ENCODE results near the gene CACNG4.

CACNG4 gene

GRCh38 chr17:67058036-67058435, 93.5 kb downstream of the CACNG4 start:
- no peaks in the 10 kb centered on the region for H3K9me2 ChIP-seq (replicated peaks; ENCODE audit: low read depth, low read length)
- no peak overlapping the region for H3K4me2 ChIP-seq (ENCODE audit: low read depth, low read length, poor library complexity, severe bottlenecking)
- no peaks in the 10 kb centered on the region for H3K27me3 ChIP-seq (ENCODE audit: insufficient read depth, low read length, poor library complexity, severe bottlenecking)
- H3K4me3 ChIP-seq (ENCODE audit: low read length, poor library complexity, severe bottlenecking): no peak overlapping the region
- H3K9me3 ChIP-seq (ENCODE audit: insufficient read depth, low read depth, low read length): no peaks in the 10 kb centered on the region
- H3K4me1 ChIP-seq (ENCODE audit: insufficient read depth, low read length, poor library complexity, severe bottlenecking): no peaks in the 10 kb centered on the region
- H3K9ac ChIP-seq (ENCODE audit: low read depth, low read length, poor library complexity, severe bottlenecking): no peak overlapping the region
- no peaks in the 10 kb centered on the region for H3F3A ChIP-seq (ENCODE audit: low read depth)
- H3K36me3 ChIP-seq (ENCODE audit: insufficient read depth, low read length): no peaks in the 10 kb centered on the region
- no peaks in the 10 kb centered on the region for H4K20me1 ChIP-seq (ENCODE audit: insufficient read depth, low read length, poor library complexity, severe bottlenecking)
- no peak overlapping the region for H2AFZ ChIP-seq (ENCODE audit: low read length)
- no peaks in the 10 kb centered on the region for H3K79me2 ChIP-seq (ENCODE audit: insufficient read depth, low read length)
- TF ChIP-seq EZH2phosphoT487 (IDR thresholded peaks at IDR 0.05; ENCODE audit: borderline replicate concordance): no peak
- TF ChIP-seq, protein P1, sequence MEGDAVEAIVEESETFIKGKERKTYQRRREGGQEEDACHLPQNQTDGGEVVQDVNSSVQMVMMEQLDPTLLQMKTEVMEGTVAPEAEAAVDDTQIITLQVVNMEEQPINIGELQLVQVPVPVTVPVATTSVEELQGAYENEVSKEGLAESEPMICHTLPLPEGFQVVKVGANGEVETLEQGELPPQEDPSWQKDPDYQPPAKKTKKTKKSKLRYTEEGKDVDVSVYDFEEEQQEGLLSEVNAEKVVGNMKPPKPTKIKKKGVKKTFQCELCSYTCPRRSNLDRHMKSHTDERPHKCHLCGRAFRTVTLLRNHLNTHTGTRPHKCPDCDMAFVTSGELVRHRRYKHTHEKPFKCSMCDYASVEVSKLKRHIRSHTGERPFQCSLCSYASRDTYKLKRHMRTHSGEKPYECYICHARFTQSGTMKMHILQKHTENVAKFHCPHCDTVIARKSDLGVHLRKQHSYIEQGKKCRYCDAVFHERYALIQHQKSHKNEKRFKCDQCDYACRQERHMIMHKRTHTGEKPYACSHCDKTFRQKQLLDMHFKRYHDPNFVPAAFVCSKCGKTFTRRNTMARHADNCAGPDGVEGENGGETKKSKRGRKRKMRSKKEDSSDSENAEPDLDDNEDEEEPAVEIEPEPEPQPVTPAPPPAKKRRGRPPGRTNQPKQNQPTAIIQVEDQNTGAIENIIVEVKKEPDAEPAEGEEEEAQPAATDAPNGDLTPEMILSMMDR (conservative IDR thresholded peaks at IDR 0.05; ENCODE audit: low read length): no peak

- Histone ChIP-seq H3K9ac (ENCODE audit: low read depth, low read length, poor library complexity, severe bottlenecking) (no peak overlapping the region), H3K4me1 (ENCODE audit: insufficient read depth, low read length, poor library complexity, severe bottlenecking) (no peaks in the 10 kb centered on the region), H3K79me2 (ENCODE audit: insufficient read depth, low read length) (no peaks in the 10 kb centered on the region), H3K9me3 (ENCODE audit: insufficient read depth, low read depth, low read length) (no peaks in the 10 kb centered on the region), H3K4me3 (ENCODE audit: low read length, poor library complexity, severe bottlenecking) (no peak overlapping the region), H2AFZ (ENCODE audit: low read length) (no peak overlapping the region), H3K36me3 (ENCODE audit: insufficient read depth, low read length) (no peaks in the 10 kb centered on the region), H3K4me2 (ENCODE audit: low read depth, low read length, poor library complexity, severe bottlenecking) (no peak overlapping the region), H3K27me3 (ENCODE audit: insufficient read depth, low read length, poor library complexity, severe bottlenecking) (no peaks in the 10 kb centered on the region), H4K20me1 (ENCODE audit: insufficient read depth, low read length, poor library complexity, severe bottlenecking) (no peaks in the 10 kb centered on the region), H3F3A (ENCODE audit: low read depth) (no peaks in the 10 kb centered on the region), H3K9me2 (replicated peaks; ENCODE audit: low read depth, low read length) (no peaks in the 10 kb centered on the region)
- TF ChIP-seq EZH2phosphoT487 (IDR thresholded peaks at IDR 0.05; ENCODE audit: borderline replicate concordance): no peak
- TF ChIP-seq, protein P1 (conservative IDR thresholded peaks at IDR 0.05; ENCODE audit: low read length): no peak
Observed at GRCh38 chr17:67059372-67059771, 94.9 kb downstream of the CACNG4 start.

DNA sequence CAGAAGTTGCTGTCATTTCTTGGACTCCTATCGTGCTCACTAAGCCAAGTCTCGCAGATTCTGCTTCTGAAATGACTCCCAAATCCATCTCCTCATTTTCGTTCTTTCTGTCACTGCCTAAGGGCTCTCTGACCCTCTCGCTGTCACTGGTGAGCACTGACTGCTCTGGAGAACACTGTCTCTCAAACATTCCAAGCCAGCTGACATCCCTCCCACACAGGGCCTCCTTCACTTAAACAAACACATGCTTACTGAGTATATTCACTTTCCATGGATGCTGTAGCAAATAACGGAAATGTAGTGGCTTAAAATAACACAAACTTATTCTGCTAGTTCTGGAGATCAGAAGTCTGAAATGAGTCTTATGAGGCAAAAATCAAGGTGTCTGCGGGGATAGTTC, 98.6 kb downstream of the CACNG4 start:
- H3K4me2 ChIP-seq (ENCODE audit: low read depth, low read length, poor library complexity, severe bottlenecking): no peak overlapping the region

More for the DNA sequence above, 98.6 kb downstream of the CACNG4 start:
- TF ChIP-seq EZH2phosphoT487 (IDR thresholded peaks at IDR 0.05; ENCODE audit: borderline replicate concordance): no peak
- TF ChIP-seq, protein P1 (conservative IDR thresholded peaks at IDR 0.05; ENCODE audit: low read length): no peak
- Histone ChIP-seq H3K36me3 (ENCODE audit: insufficient read depth, low read length) (no peaks in the 10 kb centered on the region), H4K20me1 (ENCODE audit: insufficient read depth, low read length, poor library complexity, severe bottlenecking) (no peaks in the 10 kb centered on the region), H3K27me3 (ENCODE audit: insufficient read depth, low read length, poor library complexity, severe bottlenecking) (no peaks in the 10 kb centered on the region), H3F3A (ENCODE audit: low read depth) (no peaks in the 10 kb centered on the region), H3K9me3 (ENCODE audit: insufficient read depth, low read depth, low read length) (no peaks in the 10 kb centered on the region), H2AFZ (ENCODE audit: low read length) (no peak overlapping the region), H3K9me2 (replicated peaks; ENCODE audit: low read depth, low read length) (no peaks in the 10 kb centered on the region), H3K79me2 (ENCODE audit: insufficient read depth, low read length) (no peaks in the 10 kb centered on the region), H3K9ac (ENCODE audit: low read depth, low read length, poor library complexity, severe bottlenecking) (no peak overlapping the region), H3K4me1 (ENCODE audit: insufficient read depth, low read length, poor library complexity, severe bottlenecking) (no peaks in the 10 kb centered on the region), H3K4me3 (ENCODE audit: low read length, poor library complexity, severe bottlenecking) (no peak overlapping the region)
